Measurements from ENCODE around the gene NELFA.
"Not testable (repeated sequence)": the region's sequence is repeated elsewhere in the genome, so short reads cannot be mapped to it uniquely, and the experiment has no call there.

NELFA gene

GRCh38 chr4:2009651-2010233 lies 968 bp upstream of the NELFA start:
- Mint-ChIP-seq H3K4me1 (peaks cover 37% of the 10 kb centered on the region), H3K9me3 (no peaks in the 10 kb centered on the region), H3K27ac (peak overlapping the region; percentile 68 to 89), H3K4me3 (peak overlapping the region; percentile 89 to 90), H3K27me3 (no peaks in the 10 kb centered on the region)
- DNase-seq (peak; percentile 47 to 51), ATAC-seq (peak; percentile 47)

- Mint-ChIP-seq H3K27me3 (no peaks in the 10 kb centered on the region), H3K4me3 (peak overlapping the region; percentile 89 to 90), H3K9me3 (no peaks in the 10 kb centered on the region), H3K4me1 (peaks cover 37% of the 10 kb centered on the region), H3K27ac (peak overlapping the region; percentile 94 to 97)
- ATAC-seq = no peak
- no peak for DNase-seq
Observed at GRCh38 chr4:2008671-2008920, 178 bp downstream of the NELFA start.

GRCh38 chr4:2007804-2008670 lies 737 bp downstream of the NELFA start:
- DNase-seq (peak in 1 of 2 donors; percentile 18), ATAC-seq (peak; percentile 0)
- Mint-ChIP-seq H3K4me1 (peaks cover 39% of the 10 kb centered on the region), H3K9me3 (no peaks in the 10 kb centered on the region), H3K27ac (peak overlapping the region; percentile 94 to 97), H3K27me3 (no peaks in the 10 kb centered on the region), H3K4me3 (peak overlapping the region; percentile 89 to 90)

GRCh38 chr4:2006956-2007653 lies 1.7 kb downstream of the NELFA start:
- Mint-ChIP-seq H3K4me1 (peaks cover 48% of the 10 kb centered on the region), H3K4me3 (peak overlapping the region; percentile 89 to 90), H3K27me3 (no peaks in the 10 kb centered on the region), H3K27ac (peak overlapping the region in 1 of 2 donors; percentile 57), H3K9me3 (no peaks in the 10 kb centered on the region)
- no peak for DNase-seq
- no peak for ATAC-seq

- peak overlapping the region; percentile 8 to 90 for H3K4me3 Mint-ChIP-seq
- H3K27me3 Mint-ChIP-seq = no peaks in the 10 kb centered on the region
- peak overlapping the region in 1 of 2 donors; percentile 83 for H3K27ac Mint-ChIP-seq
- no peaks in the 10 kb centered on the region for H3K9me3 Mint-ChIP-seq
- ATAC-seq (no peak), DNase-seq (no peak)
- H3K4me1 Mint-ChIP-seq = peaks cover 49% of the 10 kb centered on the region
Observed at GRCh38 chr4:2006367-2006766, 2.4 kb downstream of the NELFA start.

- Mint-ChIP-seq H3K9me3 (peaks cover 22 to 29% of the 10 kb centered on the region in 2 donors), H3K4me1 (peaks cover 53% of the 10 kb centered on the region)
- DNase-seq, H3K27me3 Mint-ChIP-seq, H3K27ac Mint-ChIP-seq, H3K4me3 Mint-ChIP-seq, ATAC-seq: not testable (repeated sequence)
Observed at GRCh38 chr4:2003361-2003760, 5.4 kb downstream of the NELFA start.

GRCh38 chr4:1999308-1999707 lies 9.5 kb downstream of the NELFA start:
- not testable (repeated sequence) for H3K27ac Mint-ChIP-seq, H3K4me3 Mint-ChIP-seq, H3K27me3 Mint-ChIP-seq, DNase-seq, ATAC-seq
- peaks cover 35 to 53% of the 10 kb centered on the region in 2 donors for H3K9me3 Mint-ChIP-seq
- peaks cover 31% of the 10 kb centered on the region for H3K4me1 Mint-ChIP-seq

GRCh38 chr4:1998296-1998695 lies 10.5 kb downstream of the NELFA start:
- H3K4me1 Mint-ChIP-seq = peaks cover 31% of the 10 kb centered on the region
- H3K27me3 Mint-ChIP-seq = no peaks in the 10 kb centered on the region
- DNase-seq (no peak), ATAC-seq (no peak)
- no peak overlapping the region for H3K27ac Mint-ChIP-seq
- H3K4me3 Mint-ChIP-seq = no peak overlapping the region
- H3K9me3 Mint-ChIP-seq = peaks cover 35 to 53% of the 10 kb centered on the region in 2 donors

GRCh38 chr4:1997712-1998111 lies 11.1 kb downstream of the NELFA start:
- DNase-seq (no peak), ATAC-seq (no peak)
- no peak overlapping the region for H3K4me3 Mint-ChIP-seq
- no peak overlapping the region for H3K27ac Mint-ChIP-seq
- H3K9me3 Mint-ChIP-seq = peaks cover 35 to 53% of the 10 kb centered on the region in 2 donors
- peaks cover 25% of the 10 kb centered on the region for H3K4me1 Mint-ChIP-seq
- no peaks in the 10 kb centered on the region for H3K27me3 Mint-ChIP-seq

GRCh38 chr4:1996866-1997611 lies 11.7 kb downstream of the NELFA start:
- Mint-ChIP-seq H3K27ac (peak overlapping the region in 1 of 2 donors; percentile 54), H3K4me1 (peaks cover 19% of the 10 kb centered on the region), H3K9me3 (peaks cover 35 to 53% of the 10 kb centered on the region in 2 donors), H3K4me3 (no peak overlapping the region), H3K27me3 (no peaks in the 10 kb centered on the region)
- DNase-seq = no peak
- ATAC-seq = no peak

- no peak overlapping the region for H3K27ac Mint-ChIP-seq
- H3K27me3 Mint-ChIP-seq = no peaks in the 10 kb centered on the region
- H3K9me3 Mint-ChIP-seq = peaks cover 29 to 40% of the 10 kb centered on the region in 2 donors
- H3K4me3 Mint-ChIP-seq = no peak overlapping the region
- ATAC-seq = no peak
- peaks cover 17% of the 10 kb centered on the region for H3K4me1 Mint-ChIP-seq
- no peak for DNase-seq
Observed at GRCh38 chr4:1994938-1995337, 13.8 kb downstream of the NELFA start.

- H3K9me3 Mint-ChIP-seq = peaks cover 19 to 30% of the 10 kb centered on the region in 2 donors
- ATAC-seq, H3K4me3 Mint-ChIP-seq, H3K4me1 Mint-ChIP-seq, H3K27me3 Mint-ChIP-seq, DNase-seq, H3K27ac Mint-ChIP-seq: not testable (repeated sequence)
Observed at GRCh38 chr4:1993718-1994516, 14.9 kb downstream of the NELFA start.

- ATAC-seq = no peak
- Mint-ChIP-seq H3K4me1 (peaks cover 7% of the 10 kb centered on the region), H3K4me3 (no peak overlapping the region), H3K9me3 (peaks cover 11 to 22% of the 10 kb centered on the region in 2 donors), H3K27ac (no peak overlapping the region), H3K27me3 (no peaks in the 10 kb centered on the region)
- DNase-seq = no peak
Observed at GRCh38 chr4:1993169-1993516, 15.6 kb downstream of the NELFA start.

- DNase-seq (no peak), ATAC-seq (no peak)
- no peaks in the 10 kb centered on the region for H3K27me3 Mint-ChIP-seq
- H3K9me3 Mint-ChIP-seq = peaks cover 6 to 17% of the 10 kb centered on the region in 2 donors
- peaks cover 7% of the 10 kb centered on the region for H3K4me1 Mint-ChIP-seq
- H3K4me3 Mint-ChIP-seq = no peak overlapping the region
- H3K27ac Mint-ChIP-seq = no peak overlapping the region
Observed at GRCh38 chr4:1992468-1993168, 16.2 kb downstream of the NELFA start.
